ENCODE data around the gene PLEKHH3. TPM values are rescaled to one million over a fixed set of nuclear protein-coding genes. Genes with fewer than 3 reads are reported as not detected.
"Not testable (repeated sequence)": the region's sequence is repeated elsewhere in the genome, so short reads cannot be mapped to it uniquely, and the experiment has no call there.

The PLEKHH3 gene
- polyA plus RNA-seq, 1 donor: 62.6 TPM

GRCh38 chr17:42670789-42671657 lies 5.8 kb downstream of the PLEKHH3 start:
- DNase-seq: no peak

GRCh38 chr17:42669977-42670788 lies 6.6 kb downstream of the PLEKHH3 start:
- no peak for DNase-seq

GRCh38 chr17:42669705-42669976 lies 7.2 kb downstream of the PLEKHH3 start:
- DNase-seq: no peak

- DNase-seq: no peak
Measured at GRCh38 chr17:42667088-42667951, 9.5 kb downstream of the PLEKHH3 start.

- DNase-seq: not testable (repeated sequence)
Measured at GRCh38 chr17:42666126-42666525, 10.7 kb downstream of the PLEKHH3 start.

GRCh38 chr17:42665581-42666001 lies 11.2 kb downstream of the PLEKHH3 start:
- DNase-seq: no peak

- DNase-seq: no peak
Measured at GRCh38 chr17:42660692-42661345, 16.0 kb downstream of the PLEKHH3 start.

- DNase-seq: not testable (repeated sequence)
Measured at GRCh38 chr17:42659932-42660274, 16.9 kb downstream of the PLEKHH3 start.

GRCh38 chr17:42659079-42659931 lies 17.5 kb downstream of the PLEKHH3 start, which contains the start of gene TUBG2:
TSS of gene TUBG2 (plus strand) at chr17:42659284. CDS start at chr17:42659504, 220 bp downstream.
- DNase-seq: peak; percentile 90

GRCh38 chr17:42657824-42658588 lies 18.8 kb downstream of the PLEKHH3 start:
- DNase-seq: no peak

GRCh38 chr17:42655528-42655927 lies 21.3 kb downstream of the PLEKHH3 start:
- DNase-seq: no peak

- DNase-seq: peak; percentile 85
Measured at GRCh38 chr17:42653179-42654124, 23.3 kb downstream of the PLEKHH3 start.

GRCh38 chr17:42651392-42651791 lies 25.4 kb downstream of the PLEKHH3 start:
- no peak for DNase-seq

GRCh38 chr17:42647778-42648177 lies 29.0 kb downstream of the PLEKHH3 start:
- DNase-seq: no peak

GRCh38 chr17:42642336-42642735 lies 34.5 kb downstream of the PLEKHH3 start:
- no peak for DNase-seq

- no peak for DNase-seq
Measured at GRCh38 chr17:42640121-42640520, 36.7 kb downstream of the PLEKHH3 start.

GRCh38 chr17:42639525-42640113 lies 37.2 kb downstream of the PLEKHH3 start:
- DNase-seq: no peak

- no peak for DNase-seq
Measured at GRCh38 chr17:42632949-42633444, 43.8 kb downstream of the PLEKHH3 start.

Data from hindlimb muscle (tissue), 1 donor.